ENCODE results near the gene KCNAB1.

KCNAB1 gene

DNA sequence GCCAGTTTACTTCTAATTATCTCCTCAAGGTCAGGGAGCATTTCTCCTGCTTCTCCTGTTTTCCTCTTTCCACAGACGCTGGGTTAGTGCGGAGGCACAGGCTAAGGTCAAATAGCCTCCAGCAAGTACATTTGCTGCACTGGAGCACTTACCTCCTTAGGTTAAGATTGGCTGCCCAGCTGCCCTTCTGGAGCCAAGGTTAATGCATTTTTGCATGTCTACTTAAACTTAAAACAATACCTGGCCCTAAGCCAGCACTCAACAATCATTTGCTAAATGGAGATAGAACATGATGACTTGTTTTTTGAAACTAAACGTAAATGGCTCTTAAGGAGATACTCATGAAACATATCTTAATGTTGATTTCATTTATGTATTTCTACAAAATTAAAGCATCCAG is 351.1 kb downstream of the KCNAB1 start:
- no peak overlapping the region for H3K27ac ChIP-seq
- TF ChIP-seq, protein P1, sequence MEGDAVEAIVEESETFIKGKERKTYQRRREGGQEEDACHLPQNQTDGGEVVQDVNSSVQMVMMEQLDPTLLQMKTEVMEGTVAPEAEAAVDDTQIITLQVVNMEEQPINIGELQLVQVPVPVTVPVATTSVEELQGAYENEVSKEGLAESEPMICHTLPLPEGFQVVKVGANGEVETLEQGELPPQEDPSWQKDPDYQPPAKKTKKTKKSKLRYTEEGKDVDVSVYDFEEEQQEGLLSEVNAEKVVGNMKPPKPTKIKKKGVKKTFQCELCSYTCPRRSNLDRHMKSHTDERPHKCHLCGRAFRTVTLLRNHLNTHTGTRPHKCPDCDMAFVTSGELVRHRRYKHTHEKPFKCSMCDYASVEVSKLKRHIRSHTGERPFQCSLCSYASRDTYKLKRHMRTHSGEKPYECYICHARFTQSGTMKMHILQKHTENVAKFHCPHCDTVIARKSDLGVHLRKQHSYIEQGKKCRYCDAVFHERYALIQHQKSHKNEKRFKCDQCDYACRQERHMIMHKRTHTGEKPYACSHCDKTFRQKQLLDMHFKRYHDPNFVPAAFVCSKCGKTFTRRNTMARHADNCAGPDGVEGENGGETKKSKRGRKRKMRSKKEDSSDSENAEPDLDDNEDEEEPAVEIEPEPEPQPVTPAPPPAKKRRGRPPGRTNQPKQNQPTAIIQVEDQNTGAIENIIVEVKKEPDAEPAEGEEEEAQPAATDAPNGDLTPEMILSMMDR (IDR thresholded peaks at IDR 0.05), result no peak
- DNase-seq, result no peak
- no peaks in the 10 kb centered on the region for H3K9me3 ChIP-seq
- H3K36me3 ChIP-seq, result peaks cover 0 to 6% (median 0%) of the 10 kb centered on the region in 3 donors
- H3K27me3 ChIP-seq, result no peaks in the 10 kb centered on the region
- no peak overlapping the region for H3K4me3 ChIP-seq
- intact Hi-C loops (cut with DNase I; ENCODE audit: low total_unique reads), result no loop called here
- peaks cover 0 to 25% (median 10%) of the 10 kb centered on the region in 4 donors for H3K4me1 ChIP-seq

DNA sequence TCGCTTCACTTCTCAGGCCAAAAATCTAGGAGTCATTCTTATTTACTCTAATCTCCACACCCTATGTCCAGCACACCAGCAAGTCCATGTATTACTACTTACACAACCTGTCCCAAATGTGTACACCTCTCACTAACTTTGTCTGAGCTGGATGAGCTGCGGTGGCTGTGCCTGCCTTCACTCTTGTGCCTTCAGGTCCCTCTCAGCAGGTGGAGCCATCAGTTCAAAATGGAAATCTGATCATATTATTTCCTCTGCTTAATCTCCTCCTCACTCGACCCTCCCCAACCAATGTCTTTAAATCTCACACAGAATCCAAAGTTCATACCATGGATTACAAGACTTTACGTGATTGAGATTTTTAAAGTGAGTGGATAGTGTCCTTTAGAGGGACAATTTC is 351.8 kb downstream of the KCNAB1 start:
- peaks cover 0 to 6% (median 0%) of the 10 kb centered on the region in 3 donors for H3K36me3 ChIP-seq
- peaks cover 0 to 27% (median 10%) of the 10 kb centered on the region in 4 donors for H3K4me1 ChIP-seq
- H3K9me3 ChIP-seq, result no peaks in the 10 kb centered on the region
- H3K27ac ChIP-seq, result no peak overlapping the region
- intact Hi-C loops (cut with DNase I; ENCODE audit: low total_unique reads), result no loop called here
- no peak for DNase-seq
- no peak overlapping the region for H3K4me3 ChIP-seq
- TF ChIP-seq, protein P1 (IDR thresholded peaks at IDR 0.05), result no peak
- no peaks in the 10 kb centered on the region for H3K27me3 ChIP-seq

DNA sequence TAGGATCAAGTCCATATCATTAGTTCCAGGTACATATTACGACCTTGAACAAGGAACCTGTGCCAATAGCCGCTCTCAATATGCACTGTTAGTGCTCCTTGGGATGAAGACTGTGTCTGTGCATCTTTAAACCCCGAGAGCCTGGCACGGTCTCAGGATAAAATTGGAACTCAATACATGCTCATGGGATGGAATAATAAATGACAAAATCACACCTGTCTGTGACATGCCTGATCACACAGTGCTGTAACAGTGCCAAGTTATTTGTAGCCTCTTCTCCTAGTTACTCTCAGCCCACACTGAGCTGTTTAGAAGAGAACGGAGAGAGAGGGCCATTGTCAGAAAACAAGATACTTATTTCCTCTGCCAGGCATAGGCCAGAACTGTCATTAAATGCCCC is 352.3 kb downstream of the KCNAB1 start:
- Histone ChIP-seq H3K27me3 (no peaks in the 10 kb centered on the region), H3K36me3 (peaks cover 0 to 6% (median 0%) of the 10 kb centered on the region in 3 donors), H3K4me3 (no peak overlapping the region), H3K27ac (no peak overlapping the region), H3K4me1 (peaks cover 0 to 32% (median 10%) of the 10 kb centered on the region in 4 donors), H3K9me3 (no peaks in the 10 kb centered on the region)
- intact Hi-C loops (cut with DNase I; ENCODE audit: low total_unique reads), result no loop called here
- TF ChIP-seq, protein P1 (IDR thresholded peaks at IDR 0.05), result no peak
- DNase-seq, result no peak

DNA sequence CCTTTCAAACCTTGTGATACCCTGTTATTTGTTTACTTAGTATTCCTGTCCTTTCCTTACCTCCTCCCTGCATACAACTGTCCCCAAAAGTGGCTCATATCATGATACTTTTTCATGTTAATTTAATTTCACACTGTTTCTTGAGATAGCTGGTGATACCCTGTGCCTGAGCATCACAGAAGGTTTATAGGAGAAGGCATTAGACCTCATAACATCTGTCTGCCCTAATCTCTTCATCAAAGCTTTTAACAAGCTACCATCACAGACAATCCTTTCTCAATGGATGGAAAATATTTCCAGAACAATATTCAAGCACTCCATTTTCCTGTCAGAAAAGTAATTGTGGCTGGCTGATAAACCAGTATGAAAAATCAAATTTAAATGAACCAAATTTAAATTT is 353.0 kb downstream of the KCNAB1 start:
- Histone ChIP-seq H3K4me3 (no peak overlapping the region), H3K36me3 (peaks cover 0 to 6% (median 0%) of the 10 kb centered on the region in 3 donors), H3K9me3 (no peaks in the 10 kb centered on the region), H3K27me3 (no peaks in the 10 kb centered on the region), H3K4me1 (peaks cover 0 to 26% (median 10%) of the 10 kb centered on the region in 4 donors), H3K27ac (no peak overlapping the region)
- intact Hi-C loops (cut with DNase I; ENCODE audit: low total_unique reads), result no loop called here
- TF ChIP-seq, protein P1 (IDR thresholded peaks at IDR 0.05), result no peak
- DNase-seq, result no peak

DNA sequence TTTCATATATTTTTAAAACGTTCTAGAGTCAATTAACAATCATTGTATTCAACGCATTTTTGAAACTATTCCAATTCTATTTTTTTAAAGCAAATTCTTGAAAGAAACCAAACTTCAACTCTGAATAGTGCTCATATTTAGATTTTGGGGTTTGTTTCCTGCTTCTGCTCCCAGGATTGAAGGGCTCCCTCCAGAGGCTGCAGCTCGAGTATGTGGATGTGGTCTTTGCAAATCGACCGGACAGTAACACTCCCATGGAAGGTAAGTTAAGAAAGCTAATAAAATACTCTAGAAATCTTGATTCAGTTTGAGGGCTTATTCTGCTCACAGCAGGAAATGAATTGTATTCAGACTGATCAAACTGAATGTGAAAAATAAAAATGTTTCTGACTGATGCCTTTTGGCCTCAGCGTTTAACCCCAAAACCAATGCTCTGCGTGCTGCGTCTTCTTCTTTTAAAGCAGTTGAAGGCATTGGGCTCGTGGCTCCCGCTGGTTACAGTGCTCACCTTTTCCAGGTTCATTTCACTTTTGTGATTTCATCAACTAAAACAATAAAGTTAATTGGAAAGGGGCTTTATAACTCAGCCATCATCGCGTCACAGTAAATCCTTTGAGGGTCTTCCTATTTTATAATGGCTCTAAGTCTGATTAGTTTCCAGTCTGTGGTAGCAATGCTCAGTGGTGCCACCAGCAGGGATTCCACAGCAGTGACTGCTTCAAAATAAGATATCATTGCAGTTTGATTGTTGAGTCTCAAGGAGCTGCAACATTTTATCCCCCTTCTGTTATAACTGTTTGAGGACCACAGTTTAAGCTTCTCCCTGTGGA is 354.4 kb downstream of the KCNAB1 start:
- Histone ChIP-seq H3K9me3 (no peaks in the 10 kb centered on the region), H3K4me1 (peaks cover 0 to 13% (median 6%) of the 10 kb centered on the region in 4 donors), H3K36me3 (peaks cover 0 to 6% (median 0%) of the 10 kb centered on the region in 3 donors), H3K27me3 (no peaks in the 10 kb centered on the region), H3K27ac (no peak overlapping the region), H3K4me3 (no peak overlapping the region)
- intact Hi-C loops (cut with DNase I; ENCODE audit: low total_unique reads), result no loop called here
- no peak for DNase-seq
- TF ChIP-seq, protein P1 (IDR thresholded peaks at IDR 0.05), result no peak

All from tibial artery (tissue), 4 donors.